SK-N-SH treated with all-trans-retinoic acid at 6 μM for 48 hours (cell line): ENCODE results near the gene LRRK1.

Experiments
- CREB5 ChIP-seq: fragments of 250-450 bp; sonication (Bioruptor Pico); IDR thresholded peaks from 2 replicates; pipeline ENCODE4 v1.5.1; 2020; ENCODE audit warnings: low read depth, mild to moderate bottlenecking, moderate library complexity
- CSRNP3 ChIP-seq: fragments of 250-450 bp; sonication (Bioruptor Pico); IDR thresholded peaks from 2 replicates; pipeline ENCODE4 v1.5.1; 2021; ENCODE audit warnings: mild to moderate bottlenecking, moderate library complexity
- ISL1 ChIP-seq: fragments of 250-450 bp; sonication (Bioruptor Pico); IDR thresholded peaks from 2 replicates; pipeline ENCODE4 v2.1.2; 2022; ENCODE audit warnings: mild to moderate bottlenecking, moderate library complexity
- PATZ1 ChIP-seq: fragments of 250-450 bp; sonication (Bioruptor Pico); IDR thresholded peaks from 2 replicates; pipeline ENCODE4 v1.8.0; 2020; ENCODE audit warnings: mild to moderate bottlenecking, moderate library complexity, borderline replicate concordance
- RARB ChIP-seq: fragments of 250-450 bp; sonication (Bioruptor Pico); IDR thresholded peaks from 2 replicates; pipeline ENCODE4 v1.8.0; 2021; ENCODE audit warnings: mild to moderate bottlenecking, moderate library complexity
- TSHZ2 ChIP-seq: fragments of 250-450 bp; sonication (Bioruptor Pico); IDR thresholded peaks from 2 replicates; pipeline ENCODE4 v1.5.0; 2020; ENCODE audit warnings: mild to moderate bottlenecking, moderate library complexity
- ZFP3 ChIP-seq: fragments of 250-450 bp; sonication (Bioruptor Pico); IDR thresholded peaks from 2 replicates; pipeline ENCODE4 v1.5.0; 2020; ENCODE audit warnings: mild to moderate bottlenecking, moderate library complexity
- ZNF70 ChIP-seq: fragments of 450-650 bp; formaldehyde crosslinking; IDR thresholded peaks from 2 replicates; pipeline ENCODE4 v1.5.0; 2020; ENCODE audit warnings: mild to moderate bottlenecking, moderate library complexity

- TF ChIP-seq ZFP3 (CRISPR knock-in tag) (no peak), PATZ1 (CRISPR knock-in tag) (no peak), CSRNP3 (CRISPR knock-in tag) (no peak), TSHZ2 (no peak), ZNF70 (no peak), ISL1 (CRISPR knock-in tag) (no peak), RARB (CRISPR knock-in tag) (no peak), CREB5 (no peak)
Observed at GRCh38 chr15:100959066-100960050, 40.2 kb downstream of the LRRK1 start.
